ENCODE results near the gene TANK.

DNA sequence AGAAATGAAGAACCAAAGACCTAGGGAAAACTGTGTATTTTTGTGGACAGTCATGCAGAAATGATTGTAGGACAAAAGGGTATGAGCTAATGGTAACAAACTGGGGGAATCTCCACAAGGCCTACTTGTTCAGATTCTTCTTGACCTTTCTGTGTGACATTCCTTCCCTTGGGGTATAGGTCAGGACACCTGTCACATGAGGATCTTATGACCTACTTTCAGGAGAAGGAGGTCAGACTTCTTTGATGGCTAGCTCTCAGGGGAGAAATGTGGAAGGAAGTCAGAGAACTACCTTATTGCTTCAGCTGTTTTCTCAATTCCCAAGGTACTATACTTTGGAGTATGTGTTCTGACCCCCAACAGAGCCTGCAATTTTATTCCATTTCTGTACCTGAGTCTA lies 40.7 kb upstream of the TANK start:
- TF ChIP-seq POLR2A (IDR thresholded peaks at IDR 0.05; ENCODE audit: extremely low read depth, insufficient read length) = no peak
- TF ChIP-seq, protein P1, sequence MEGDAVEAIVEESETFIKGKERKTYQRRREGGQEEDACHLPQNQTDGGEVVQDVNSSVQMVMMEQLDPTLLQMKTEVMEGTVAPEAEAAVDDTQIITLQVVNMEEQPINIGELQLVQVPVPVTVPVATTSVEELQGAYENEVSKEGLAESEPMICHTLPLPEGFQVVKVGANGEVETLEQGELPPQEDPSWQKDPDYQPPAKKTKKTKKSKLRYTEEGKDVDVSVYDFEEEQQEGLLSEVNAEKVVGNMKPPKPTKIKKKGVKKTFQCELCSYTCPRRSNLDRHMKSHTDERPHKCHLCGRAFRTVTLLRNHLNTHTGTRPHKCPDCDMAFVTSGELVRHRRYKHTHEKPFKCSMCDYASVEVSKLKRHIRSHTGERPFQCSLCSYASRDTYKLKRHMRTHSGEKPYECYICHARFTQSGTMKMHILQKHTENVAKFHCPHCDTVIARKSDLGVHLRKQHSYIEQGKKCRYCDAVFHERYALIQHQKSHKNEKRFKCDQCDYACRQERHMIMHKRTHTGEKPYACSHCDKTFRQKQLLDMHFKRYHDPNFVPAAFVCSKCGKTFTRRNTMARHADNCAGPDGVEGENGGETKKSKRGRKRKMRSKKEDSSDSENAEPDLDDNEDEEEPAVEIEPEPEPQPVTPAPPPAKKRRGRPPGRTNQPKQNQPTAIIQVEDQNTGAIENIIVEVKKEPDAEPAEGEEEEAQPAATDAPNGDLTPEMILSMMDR (IDR thresholded peaks at IDR 0.05; ENCODE audit: low read depth, low read length) = no peak
- TF ChIP-seq, protein P2, sequence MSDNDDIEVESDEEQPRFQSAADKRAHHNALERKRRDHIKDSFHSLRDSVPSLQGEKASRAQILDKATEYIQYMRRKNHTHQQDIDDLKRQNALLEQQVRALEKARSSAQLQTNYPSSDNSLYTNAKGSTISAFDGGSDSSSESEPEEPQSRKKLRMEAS (IDR thresholded peaks at IDR 0.05; ENCODE audit: low read depth, low read length) = no peak
